NCI-H524 (cell line): ENCODE results near the gene KIF20A.
"Not testable (repeated sequence)": the region's sequence is repeated elsewhere in the genome, so short reads cannot be mapped to it uniquely, and the experiment has no call there.

ENCODE experiments used
- DNase-seq, 2 experiments: peaks; one replicate each; lab custom pipeline; 2025; lab: John Stamatoyannopoulos, UW

KIF20A gene

DNA sequence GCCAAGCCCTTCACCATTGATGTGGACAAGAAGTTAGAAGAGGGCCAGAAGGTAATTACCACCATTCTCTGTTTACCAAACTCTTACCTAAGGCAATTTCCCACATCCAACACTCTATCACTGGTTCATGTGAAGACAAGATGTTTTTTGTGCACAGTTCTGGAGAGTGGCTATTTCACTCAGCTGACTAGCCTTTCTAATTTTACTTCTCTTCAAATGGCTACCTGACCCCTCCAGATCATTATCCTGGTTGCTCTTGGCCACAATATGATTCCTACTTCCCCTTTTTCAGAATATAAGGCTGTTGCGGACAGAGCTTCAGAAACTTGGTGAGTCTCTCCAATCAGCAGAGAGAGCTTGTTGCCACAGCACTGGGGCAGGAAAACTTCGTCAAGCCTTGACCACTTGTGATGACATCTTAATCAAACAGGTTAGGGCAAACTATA lies 7.1 kb downstream of the KIF20A start:
- DNase-seq = no peak

DNA sequence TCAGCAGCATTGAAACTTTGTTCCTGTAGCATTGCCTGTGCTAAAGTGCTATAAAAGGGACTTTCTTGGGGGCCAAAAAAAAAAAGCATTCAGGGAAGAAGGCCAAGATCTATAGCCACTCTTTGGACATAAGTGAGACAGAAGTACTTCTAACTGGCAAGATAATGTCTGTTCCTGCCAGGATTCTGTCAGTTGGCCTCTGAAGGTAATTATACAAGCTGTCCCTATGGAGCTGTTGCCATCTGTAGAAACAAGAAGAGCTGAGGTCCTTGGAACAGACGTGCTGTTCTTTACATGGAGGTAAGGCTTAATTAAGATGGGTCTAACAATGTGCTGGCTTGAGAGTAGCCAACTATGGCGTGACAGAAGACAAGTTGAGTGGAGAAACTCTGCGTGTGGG lies 9.7 kb downstream of the KIF20A start:
- no peak for DNase-seq

DNA sequence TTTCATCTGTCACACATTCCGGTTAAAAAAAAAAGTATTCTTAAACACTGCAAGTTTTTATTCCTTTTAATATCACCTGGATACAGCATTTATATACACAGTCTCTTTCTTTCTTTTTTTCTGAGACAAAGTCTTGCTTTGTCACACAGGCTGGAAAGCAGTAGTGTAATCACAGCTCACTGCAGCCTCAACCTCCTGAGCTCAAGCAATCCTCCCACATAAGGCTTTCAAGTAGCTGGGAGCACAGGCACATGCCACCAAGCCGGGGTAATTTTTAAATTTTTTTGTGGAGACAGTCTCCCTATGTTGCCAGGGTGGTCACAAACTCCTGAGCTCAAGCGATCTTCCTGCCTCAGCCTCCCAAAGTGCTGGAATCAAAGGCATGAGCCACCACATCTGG lies 13.9 kb downstream of the KIF20A start:
- DNase-seq = no peak

DNA sequence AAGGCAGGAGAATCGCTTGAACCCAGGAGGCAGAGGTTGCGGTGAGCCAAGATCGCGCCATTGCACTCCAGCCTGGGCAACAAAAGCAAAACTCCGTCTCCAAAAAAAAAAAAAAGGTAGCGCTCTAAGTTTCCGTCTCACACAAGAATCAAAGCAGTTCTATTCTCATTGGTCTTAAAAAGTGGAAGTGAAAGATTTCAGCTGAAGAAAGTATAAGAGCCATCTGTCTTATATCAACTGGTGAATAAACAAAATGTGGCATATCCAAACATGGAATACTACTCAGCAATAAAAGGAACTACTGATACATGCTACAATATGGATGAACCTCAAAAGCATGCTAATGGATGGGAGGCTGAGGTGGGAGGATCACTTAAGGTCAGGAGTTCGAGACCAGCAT lies 14.9 kb downstream of the KIF20A start:
- DNase-seq = not testable (repeated sequence)

DNA sequence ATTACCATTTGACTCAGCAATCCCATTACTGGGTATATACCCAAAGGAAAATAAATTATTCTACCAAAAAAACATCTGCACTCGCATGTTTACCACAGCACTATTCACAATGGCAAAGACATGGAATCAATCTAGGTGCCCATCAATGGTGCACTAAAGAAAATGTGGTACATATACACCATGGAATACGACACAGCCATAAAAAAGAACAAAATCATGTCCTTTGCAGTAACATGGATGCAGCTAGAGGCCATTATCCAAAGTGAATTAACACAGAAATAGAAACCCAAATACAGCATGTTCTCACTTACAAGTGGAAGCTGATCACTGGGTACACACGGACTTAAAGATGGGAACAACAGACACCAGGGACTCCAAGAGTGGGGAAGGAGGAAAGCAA lies 32.1 kb downstream of the KIF20A start:
- DNase-seq = no peak

DNA sequence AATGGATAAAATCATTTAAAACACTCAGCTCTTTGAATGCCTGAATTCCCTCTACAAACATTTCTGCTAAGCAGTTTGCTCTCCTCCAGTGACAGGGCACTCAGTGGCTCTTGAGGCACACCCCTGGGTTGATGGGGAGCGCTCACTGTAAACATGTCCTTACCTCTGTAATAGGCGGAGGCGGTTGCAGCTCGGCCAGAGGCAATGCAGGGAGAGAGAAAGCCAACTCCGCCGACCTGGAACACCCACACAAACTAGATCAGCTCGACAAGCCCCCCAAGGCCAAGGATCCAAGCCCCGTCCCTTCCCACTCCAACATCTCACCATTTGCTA lies 33.9 kb downstream of the KIF20A start:
- DNase-seq = no peak

DNA sequence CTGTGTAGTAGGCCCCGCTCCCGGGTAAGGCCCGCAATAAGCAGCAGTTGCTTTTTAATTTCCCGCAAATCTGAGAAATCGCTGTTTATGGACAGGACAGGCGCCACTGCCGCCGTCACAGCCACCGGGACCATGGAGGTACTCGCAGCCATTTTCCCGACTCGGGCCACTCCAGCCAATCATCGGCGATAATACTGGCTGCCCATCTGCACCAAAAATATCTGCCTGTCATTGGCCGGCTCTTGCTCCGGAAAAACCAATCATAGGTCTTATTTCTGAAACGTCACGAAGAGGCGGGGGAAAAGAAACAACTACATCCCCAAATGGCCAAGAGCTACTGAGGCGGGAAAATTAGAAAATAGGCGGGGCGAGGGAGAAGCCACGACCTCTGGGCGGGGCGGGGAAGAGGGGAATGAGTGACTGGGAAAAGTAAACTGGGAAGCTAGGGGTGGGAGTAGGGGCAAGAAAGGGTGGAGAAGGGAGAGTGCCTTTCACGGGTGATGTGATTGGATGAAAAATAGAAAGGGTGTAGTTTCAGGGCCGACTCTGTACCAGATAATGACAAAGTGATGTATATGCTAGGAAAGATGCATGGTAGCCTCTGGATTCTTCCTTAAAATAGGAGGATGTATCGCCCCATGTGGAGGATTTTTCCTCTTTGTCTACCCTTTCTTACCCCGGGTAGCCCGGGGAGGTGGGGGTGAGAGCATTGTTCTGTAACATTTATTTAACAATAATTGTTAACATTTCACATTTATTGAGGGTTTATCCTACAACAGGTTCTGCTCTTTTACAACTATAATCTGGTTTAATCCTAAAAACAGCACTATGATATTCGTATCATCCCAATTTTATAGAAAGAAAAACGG lies 34.5 kb downstream of the KIF20A start, which contains the start of gene CDC23:
Gene CDC23, minus strand, starts transcription at position 163 of the 869 bp plus-strand sequence. Its CDS starts 11 bp downstream, at position 152.
- DNase-seq = peak; percentile 98

DNA sequence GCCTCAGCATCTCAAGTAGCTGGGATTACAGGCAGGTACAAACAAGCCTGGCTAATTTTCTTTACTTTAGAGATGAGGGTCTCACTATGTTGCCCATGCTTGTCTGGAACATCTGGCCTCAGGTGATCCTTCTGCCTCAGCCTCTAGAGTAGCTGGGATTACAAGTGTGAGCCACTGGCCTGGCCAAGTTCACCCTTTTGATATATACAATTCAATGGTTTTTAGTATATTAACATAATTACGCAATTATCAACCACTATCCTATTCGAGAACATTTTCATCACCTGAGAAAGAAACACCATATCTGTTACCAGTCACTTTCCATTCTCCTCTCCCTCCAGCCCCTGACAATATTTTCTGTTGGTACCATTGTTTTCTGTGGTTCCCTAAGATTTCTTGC lies 37.9 kb downstream of the KIF20A start:
- DNase-seq = peak in 1 of 2 experiments; percentile 0

DNA sequence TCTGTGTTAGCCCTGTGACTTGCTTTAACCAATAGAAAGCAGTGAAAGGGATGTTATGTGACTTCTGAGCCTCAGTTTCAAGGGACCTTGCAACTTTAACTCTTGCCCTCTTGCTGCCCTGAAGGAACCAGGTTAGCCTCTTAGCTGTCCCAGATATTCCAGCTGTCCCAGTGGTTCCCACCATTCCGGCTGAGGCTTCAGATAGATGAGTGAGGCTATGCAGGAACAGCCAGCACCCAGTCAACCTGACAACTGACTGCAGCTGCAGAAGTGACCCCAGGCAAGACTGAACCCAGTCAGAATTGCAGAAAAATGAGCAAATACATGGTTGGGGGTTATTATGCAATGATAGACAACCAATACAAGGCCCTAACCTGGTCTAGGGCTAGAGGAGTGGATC lies 44.6 kb downstream of the KIF20A start:
- no peak for DNase-seq

DNA sequence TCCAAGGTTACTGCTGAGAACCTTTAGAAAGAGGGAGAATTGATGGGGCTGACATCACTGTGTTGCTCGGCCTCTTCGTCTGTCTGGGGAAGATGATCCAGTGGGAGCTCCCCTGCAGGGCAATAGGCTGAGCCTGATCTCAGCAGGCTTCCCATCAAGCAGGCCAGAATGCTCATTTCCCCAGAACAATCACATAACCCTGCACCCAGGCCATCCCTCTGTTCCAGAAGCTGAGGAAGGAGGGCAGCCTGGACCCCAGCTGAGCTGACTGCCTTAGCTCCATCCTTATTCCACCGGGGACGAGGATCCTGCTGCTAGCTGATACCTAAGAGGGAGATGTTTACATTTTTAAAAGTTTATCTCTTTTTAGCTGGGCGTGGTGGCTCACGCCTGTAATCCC lies 45.8 kb downstream of the KIF20A start:
- no peak for DNase-seq

DNA sequence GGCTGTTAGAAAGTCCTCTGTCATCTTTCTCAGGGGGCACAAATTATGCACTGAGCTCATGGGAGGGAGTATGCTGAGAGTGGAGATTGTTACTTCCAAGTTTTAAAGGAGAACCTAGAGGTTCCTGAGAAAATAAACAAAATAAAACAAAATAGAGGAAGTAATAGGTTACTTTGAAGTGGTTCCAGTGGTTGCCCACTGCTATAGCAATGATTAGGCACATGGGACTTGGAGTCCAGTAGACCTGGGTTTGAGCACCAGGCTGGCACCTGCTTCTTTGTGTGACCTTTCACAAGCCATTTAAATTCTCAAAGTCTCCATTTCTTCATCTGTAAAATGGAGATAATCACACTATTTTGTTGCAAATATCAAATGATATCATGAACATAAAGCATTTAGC lies 48.0 kb downstream of the KIF20A start:
- no peak for DNase-seq

DNA sequence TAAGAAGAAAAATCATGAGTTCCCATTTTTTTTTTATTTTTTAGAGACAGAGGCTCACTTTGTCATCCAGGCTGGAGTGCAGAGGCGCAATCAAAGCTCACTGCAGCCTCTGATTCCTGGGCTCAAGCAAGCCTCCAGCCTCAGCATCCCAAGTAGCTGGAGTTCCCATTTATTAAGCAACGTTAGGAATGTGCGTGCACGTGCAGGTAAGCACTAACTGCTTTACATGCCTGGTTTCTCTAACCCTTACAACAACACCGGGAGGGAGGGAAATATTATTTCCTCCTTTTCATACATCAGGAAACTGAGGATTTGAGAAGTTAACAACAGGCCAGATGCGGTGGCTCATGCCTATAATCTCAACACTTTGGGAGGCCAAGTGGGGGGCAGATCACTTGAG lies 50.5 kb downstream of the KIF20A start:
- no peak for DNase-seq

DNA sequence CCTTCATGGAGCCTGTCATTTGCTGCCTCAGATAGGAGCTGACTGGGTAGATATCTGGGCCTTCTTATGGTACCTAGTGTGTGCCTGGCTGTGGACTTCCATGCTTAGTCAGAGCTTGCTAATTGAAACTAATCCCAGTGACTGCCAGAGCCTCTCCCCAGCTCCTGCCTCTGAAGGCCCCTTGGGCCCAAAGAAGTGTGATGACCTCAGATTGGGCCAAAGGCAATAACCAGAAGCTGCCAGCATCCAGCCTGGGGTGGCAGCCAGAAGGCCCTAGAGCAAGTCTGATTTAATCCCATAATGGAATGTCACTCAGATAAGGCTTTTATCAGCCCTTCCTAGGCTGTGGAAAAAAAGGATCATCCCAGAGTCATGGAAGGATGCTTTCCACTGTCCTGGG lies 51.3 kb downstream of the KIF20A start:
- no peak for DNase-seq

DNA sequence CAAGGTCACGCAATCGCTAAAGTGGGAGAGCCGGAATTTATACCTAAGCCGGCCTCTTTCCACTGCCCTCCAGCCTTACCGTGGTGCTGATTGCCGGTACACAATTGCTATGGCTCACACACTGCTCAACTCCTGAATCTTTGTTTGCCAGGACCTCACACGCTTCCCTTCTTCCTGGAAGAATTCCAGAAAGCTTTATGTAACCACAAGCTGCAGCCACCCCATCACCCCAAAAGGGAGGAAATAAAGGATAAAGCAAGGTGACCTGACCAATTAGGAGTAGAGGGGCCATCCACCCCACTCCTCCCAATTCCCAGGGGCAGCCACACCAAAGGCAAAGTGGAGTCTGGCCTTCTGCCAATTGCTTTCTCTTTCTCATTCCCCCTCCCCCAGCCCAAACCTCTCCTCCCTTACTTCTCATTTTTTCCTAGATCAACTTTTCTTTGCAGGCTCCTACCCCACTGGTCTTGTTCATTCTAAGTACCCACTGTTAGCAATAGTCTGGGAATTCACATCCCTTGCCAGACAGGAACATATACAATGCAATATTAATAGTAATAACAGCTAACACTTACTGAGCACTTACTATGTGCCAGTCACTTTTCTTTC lies 52.2 kb downstream of the KIF20A start:
- no peak for DNase-seq

DNA sequence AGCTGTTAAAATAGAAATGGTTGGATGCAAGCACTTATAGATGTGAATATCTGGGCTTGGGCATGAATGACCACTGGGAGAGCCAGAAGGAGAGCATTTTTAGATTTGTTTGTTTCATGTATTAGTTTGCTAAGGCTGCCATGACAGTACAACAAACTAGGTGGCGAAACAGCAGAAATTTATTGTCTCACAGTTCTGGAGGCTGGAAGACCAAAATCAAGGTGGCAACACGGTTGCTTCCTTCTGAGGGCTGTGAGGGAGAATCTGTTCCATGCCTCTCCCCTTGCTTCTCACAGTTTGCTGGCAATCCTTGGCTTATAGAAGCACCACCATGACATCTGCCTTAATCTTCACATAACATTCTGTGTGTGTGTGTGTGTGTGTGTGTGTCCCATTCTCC lies 54.4 kb downstream of the KIF20A start:
- no peak for DNase-seq

DNA sequence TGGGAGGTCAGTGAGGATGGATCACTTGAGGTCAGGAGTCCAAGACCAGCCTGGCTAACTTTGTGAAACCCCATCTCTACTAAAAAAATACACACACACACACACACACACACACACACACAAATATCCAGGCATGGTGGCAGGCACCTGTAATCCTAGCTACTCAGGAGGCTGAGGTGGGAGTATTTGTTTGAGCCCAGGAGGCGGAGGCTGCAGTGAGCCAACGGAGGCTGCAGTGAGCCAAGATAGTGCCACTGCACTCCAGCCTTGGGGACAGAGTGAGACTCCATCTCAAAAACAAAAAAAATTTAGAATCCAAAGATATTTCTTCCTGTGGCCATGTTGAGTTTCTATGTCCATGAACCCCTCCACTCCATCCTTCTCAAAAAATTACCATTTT lies 55.7 kb downstream of the KIF20A start:
- DNase-seq = no peak
